Neural progenitor cell (in vitro differentiated cells): ENCODE measurements around the gene UBE2L5. TPM values are rescaled to one million over a fixed set of nuclear protein-coding genes. Genes with fewer than 3 reads are reported as not detected.

Experiments
- DNase-seq: peaks from one replicate; pipeline ENCODE4 v3.0.0-alpha.2; 2016; ENCODE audit warnings: low spot score
- H2AFZ ChIP-seq: fragments of 200-600 bp; sonication (generic); replicated peaks from 2 replicates; pipeline ENCODE4 v1.6.1; 2016; ENCODE audit warnings: antibody characterized with exemption
- H3F3A ChIP-seq: fragments of 200-600 bp; sonication (generic); 2 replicates; pipeline ENCODE4 v1.6.1; 2016; ENCODE audit warnings: antibody characterized with exemption, low read depth
- H3K27ac ChIP-seq: fragments of 200-600 bp; sonication (generic); 2 replicates; pipeline ENCODE4 v1.5.1; 2016; ENCODE audit warnings: mild to moderate bottlenecking
- H3K27me3 ChIP-seq: fragments of 200-600 bp; sonication (generic); 2 replicates; pipeline ENCODE4 v1.6.1; 2016; ENCODE audit warnings: mild to moderate bottlenecking, moderate library complexity
- H3K36me3 ChIP-seq: fragments of 200-600 bp; sonication (generic); 2 replicates; pipeline ENCODE4 v1.5.1; 2016
- H3K4me1 ChIP-seq: fragments of 200-600 bp; sonication (generic); 2 replicates; pipeline ENCODE4 v1.6.1; 2016; ENCODE audit warnings: mixed run types
- H3K4me2 ChIP-seq: fragments of 200-600 bp; sonication (generic); 2 replicates; pipeline ENCODE4 v1.6.1; 2016
- H3K4me3 ChIP-seq: fragments of 200-600 bp; sonication (generic); 2 replicates; pipeline ENCODE4 v1.5.1; 2016
- H3K79me2 ChIP-seq: fragments of 200-600 bp; sonication (generic); 2 replicates; pipeline ENCODE4 v1.6.1; 2016; ENCODE audit warnings: low read depth
- H3K9ac ChIP-seq: fragments of 200-600 bp; sonication (generic); 2 replicates; pipeline ENCODE4 v1.6.1; 2016
- H3K9me3 ChIP-seq: fragments of 200-600 bp; sonication (generic); 2 replicates; pipeline ENCODE4 v1.5.1; 2016; ENCODE audit warnings: low read depth
- H4K20me1 ChIP-seq: fragments of 200-600 bp; sonication (generic); 2 replicates; pipeline ENCODE4 v1.6.1; 2016; ENCODE audit warnings: low read depth
- H3K27ac Mint-ChIP-seq: 3 replicates; pipeline ENCODE4 v1.8.0; 2021; ENCODE audit warnings: mixed read lengths
- H3K27me3 Mint-ChIP-seq: 2 replicates; pipeline ENCODE4 v1.8.0; 2022; ENCODE audit warnings: low read depth, mild to moderate bottlenecking, inconsistent platforms, moderate library complexity, mixed read lengths; ENCODE audit not compliant: insufficient read depth
- H3K36me3 Mint-ChIP-seq: 3 replicates; pipeline ENCODE4 v1.8.0; 2021; ENCODE audit warnings: mixed read lengths
- H3K4me1 Mint-ChIP-seq: 3 replicates; pipeline ENCODE4 v1.8.0; 2021; ENCODE audit warnings: mixed read lengths
- H3K4me3 Mint-ChIP-seq: 3 replicates; pipeline ENCODE4 v1.8.0; 2021; ENCODE audit warnings: mild to moderate bottlenecking, moderate library complexity, mixed read lengths
- H3K9me3 Mint-ChIP-seq: 3 replicates; pipeline ENCODE4 v1.8.0; 2020; ENCODE audit warnings: mixed read lengths
- CTCF ChIP-seq: fragments of 200-600 bp; sonication (generic); IDR thresholded peaks from 2 replicates; pipeline ENCODE4 v1.5.1; 2017; ENCODE audit warnings: antibody characterized with exemption, mild to moderate bottlenecking
- EZH2 ChIP-seq: fragments of 200-600 bp; sonication (generic); IDR thresholded peaks from 2 replicates; pipeline ENCODE4 v1.6.1; 2017; ENCODE audit warnings: antibody characterized with exemption, mild to moderate bottlenecking, moderate library complexity
- EZH2phosphoT487 ChIP-seq: fragments of 200-600 bp; sonication (generic); IDR thresholded peaks from 2 replicates; pipeline ENCODE4 v1.6.1; 2017; ENCODE audit warnings: antibody characterized with exemption
- total RNA-seq: library from RNA; depleted of rRNA; stranded (reverse); fragments of >200 nt; gene quantifications from 2 replicates; pipeline ENCODE4 v1.2.3, GENCODE V29; 2015; ENCODE audit warnings: low replicate concordance

The UBE2L5 gene
- total RNA-seq: not detected in 2 replicates

GRCh38 chr13:30422054-30422839 is at the start of gene UBE2L5:
UBE2L5 (plus strand) TSS chr13:30422493; CDS start chr13:30427991, 5,498 bp downstream.
- no peaks in the 10 kb centered on the region for H3K36me3 Mint-ChIP-seq

GRCh38 chr13:30373727-30374126 is 48.6 kb upstream of the UBE2L5 start:
- H3K4me2 ChIP-seq: no peak overlapping the region
- no peaks in the 10 kb centered on the region for H4K20me1 ChIP-seq
- no peaks in the 10 kb centered on the region for H3K36me3 Mint-ChIP-seq
- no peak for DNase-seq
- H3K27me3 Mint-ChIP-seq: peaks cover 3% of the 10 kb centered on the region
- no peak overlapping the region for H3K9ac ChIP-seq
- no peaks in the 10 kb centered on the region for H3K79me2 ChIP-seq
- no peaks in the 10 kb centered on the region for H3K27me3 ChIP-seq
- no peaks in the 10 kb centered on the region for H3K4me1 ChIP-seq
- peak overlapping the region; percentile 38 for H3K27ac Mint-ChIP-seq
- H3K36me3 ChIP-seq: no peaks in the 10 kb centered on the region
- no peak overlapping the region for H2AFZ ChIP-seq
- H3K9me3 ChIP-seq: no peaks in the 10 kb centered on the region
- H3K4me3 Mint-ChIP-seq: no peak overlapping the region
- no peaks in the 10 kb centered on the region for H3K9me3 Mint-ChIP-seq
- peaks cover 5% of the 10 kb centered on the region for H3K4me1 Mint-ChIP-seq
- no peak overlapping the region for H3K4me3 ChIP-seq
- H3K27ac ChIP-seq: no peak overlapping the region
- no peaks in the 10 kb centered on the region for H3F3A ChIP-seq
- no peak for TF ChIP-seq CTCF
- no peak for TF ChIP-seq EZH2phosphoT487
- TF ChIP-seq EZH2: no peak

More at GRCh38 chr13:30422054-30422839, at the start of gene UBE2L5:
- peak; percentile 92 for DNase-seq
- Histone ChIP-seq H3K9me3 (no peaks in the 10 kb centered on the region), H3K9ac (no peak within 1 kb of the TSS), H3K4me3 (peak within 1 kb of the TSS; percentile 70), H3K4me2 (peak within 1 kb of the TSS; percentile 77), H2AFZ (peak within 1 kb of the TSS; percentile 80), H3K27me3 (peaks cover 30% of the 10 kb centered on the region), H4K20me1 (no peaks in the 10 kb centered on the region), H3K36me3 (no peaks in the 10 kb centered on the region), H3K79me2 (no peaks in the 10 kb centered on the region), H3F3A (peaks cover 17% of the 10 kb centered on the region), H3K4me1 (peaks cover 3% of the 10 kb centered on the region), H3K27ac (peak within 1 kb of the TSS; percentile 74)
- H3K4me1 Mint-ChIP-seq: peaks cover 15% of the 10 kb centered on the region
- H3K4me3 Mint-ChIP-seq: peak within 1 kb of the TSS; percentile 90
- peaks cover 2% of the 10 kb centered on the region for H3K9me3 Mint-ChIP-seq
- peak within 1 kb of the TSS; percentile 78 for H3K27ac Mint-ChIP-seq
- TF ChIP-seq EZH2phosphoT487 (no peak), EZH2 (peak; percentile 24)
- peaks cover 17% of the 10 kb centered on the region for H3K27me3 Mint-ChIP-seq

GRCh38 chr13:30375265-30375835 is 46.9 kb upstream of the UBE2L5 start:
- no peaks in the 10 kb centered on the region for H3K9me3 Mint-ChIP-seq

More at GRCh38 chr13:30375265-30375835, 46.9 kb upstream of the UBE2L5 start:
- Histone ChIP-seq H3K9ac (no peak overlapping the region), H3K4me2 (no peak overlapping the region), H4K20me1 (no peaks in the 10 kb centered on the region), H3K4me3 (no peak overlapping the region), H3K79me2 (no peaks in the 10 kb centered on the region), H3K9me3 (no peaks in the 10 kb centered on the region), H3F3A (no peaks in the 10 kb centered on the region), H2AFZ (no peak overlapping the region), H3K27ac (no peak overlapping the region), H3K27me3 (no peaks in the 10 kb centered on the region), H3K4me1 (no peaks in the 10 kb centered on the region), H3K36me3 (no peaks in the 10 kb centered on the region)
- Mint-ChIP-seq H3K4me3 (no peak overlapping the region), H3K27ac (no peak overlapping the region), H3K27me3 (peaks cover 3% of the 10 kb centered on the region), H3K4me1 (peaks cover 3% of the 10 kb centered on the region), H3K36me3 (no peaks in the 10 kb centered on the region)
- DNase-seq: no peak
- TF ChIP-seq CTCF (no peak), EZH2 (no peak), EZH2phosphoT487 (no peak)
